Ovary (tissue), 9 donors: Measurements from ENCODE around the gene TMED1. TPM values are rescaled to one million over a fixed set of nuclear protein-coding genes. Genes with fewer than 3 reads are reported as not detected.
"Not testable (repeated sequence)": the region's sequence is repeated elsewhere in the genome, so short reads cannot be mapped to it uniquely, and the experiment has no call there.

ENCODE experiments used
- DNase-seq, 5 donors: peaks; one replicate each; pipeline ENCODE4 v3.0.0-alpha.2; 2019 to 2020
- H3K27ac ChIP-seq, 2 donors: fragments of 200-600 bp; one replicate each; pipeline versions ENCODE4 v1.5.1 to v1.8.0; 2019 to 2022
- H3K27me3 ChIP-seq: fragments of 200-600 bp; one replicate; pipeline ENCODE4 v1.8.0; 2022
- H3K36me3 ChIP-seq: fragments of 200-600 bp; sonication (generic); one replicate; pipeline ENCODE4 v1.5.1; 2019
- H3K4me1 ChIP-seq: one replicate; pipeline ENCODE4 v1.8.1; 2013; ENCODE audit warnings: mild to moderate bottlenecking, moderate library complexity; ENCODE audit not compliant: insufficient read depth
- H3K4me3 ChIP-seq: fragments of 200-600 bp; sonication (generic); one replicate; pipeline ENCODE4 v1.5.1; 2017
- H3K9me3 ChIP-seq, 2 donors: fragments of 200-600 bp in 1 of 2; sonication (generic) in 1 of 2; one replicate each; pipeline versions ENCODE4 v1.5.1 to v1.8.1; 2013 to 2019; ENCODE audit warnings: mild to moderate bottlenecking in 1 of 2, moderate library complexity in 1 of 2
- EP300 ChIP-seq: sonication (generic); formaldehyde crosslinking; IDR thresholded peaks from one replicate; pipeline ENCODE4 v1.6.1; 2017; ENCODE audit warnings: antibody characterized with exemption
- POLR2A ChIP-seq: fragments of 450-650 bp; IDR thresholded peaks from one replicate; pipeline ENCODE4 v1.6.1; 2017; ENCODE audit warnings: antibody characterized with exemption, mild to moderate bottlenecking, moderate library complexity
- WGBS, 3 donors: extraction: QIAGEN DNeasy Blood & Tissue Kit in 1 of 3; methylation state at CpG; one replicate each; pipeline versions ENCODE4 v1.1.5 to v1.1.7; 2013 to 2017; 5-methylcytosine and 5-hydroxymethylcytosine counted together
- intact Hi-C, 4 donors: fragments of 100-400 bp; cut with DNase I; formaldehyde crosslinking; loops; one replicate each; pipeline versions ENCODE4 v1.11.0 to v1.15.1; 2022 to 2023
- polyA plus RNA-seq, 2 donors: library from polyadenylated mRNA; stranded (reverse); fragments of 200-250 nt in 1 of 2; fragments of 350-450 nt in 1 of 2; fragmentation: Illumina TruSeq in 1 of 2; extraction: RNeasy Lipid Tissue Mini Kit (QIAGEN cat#74804) in 1 of 2; gene quantifications; one replicate each; pipeline ENCODE4 v1.2.3, GENCODE V29; 2013 to 2014
- total RNA-seq, 7 donors: library from RNA; depleted of rRNA in 2 of 7; stranded (reverse); fragments of >200 nt in 2 of 7; fragmentation: NEBNext Ultra II Directional in 3 of 7; extraction: Animal tissue kit (Norgen Biotek cat#: 25700) in 3 of 7; gene quantifications; one replicate each; pipeline versions ENCODE4 v1.1.0 to v1.2.4, GENCODE V29; 2016 to 2023
- TF ChIP-seq, protein P1 (sequence below), 3 donors: fragments of 450-650 bp in 2 of 3; fragments of 200-600 bp in 1 of 3; IDR thresholded peaks; one replicate each; pipeline versions ENCODE4 v1.5.1 to v1.8.0; 2016 to 2022; ENCODE audit warnings: antibody characterized with exemption in 3 of 3, mild to moderate bottlenecking in 1 of 3
- donor health status: DM: no; HTN: no; CAD: no; lungs with moderate emphysema.
- donor health status: DM: no; HTN: no; CAD: no.
- donor health status: Bipolar disorder and iron deficiency.
- donor health status: DM: yes; HTN: yes; CAD: no.
- donor health status: DM: no; HTN: no; CAD: no.
- donor health status: DM: yes; HTN: yes; CAD: no.

TMED1 gene
- total and polyA plus RNA-seq, 9 donors: 9.3 to 53.8 (median 29.1) TPM

DNA sequence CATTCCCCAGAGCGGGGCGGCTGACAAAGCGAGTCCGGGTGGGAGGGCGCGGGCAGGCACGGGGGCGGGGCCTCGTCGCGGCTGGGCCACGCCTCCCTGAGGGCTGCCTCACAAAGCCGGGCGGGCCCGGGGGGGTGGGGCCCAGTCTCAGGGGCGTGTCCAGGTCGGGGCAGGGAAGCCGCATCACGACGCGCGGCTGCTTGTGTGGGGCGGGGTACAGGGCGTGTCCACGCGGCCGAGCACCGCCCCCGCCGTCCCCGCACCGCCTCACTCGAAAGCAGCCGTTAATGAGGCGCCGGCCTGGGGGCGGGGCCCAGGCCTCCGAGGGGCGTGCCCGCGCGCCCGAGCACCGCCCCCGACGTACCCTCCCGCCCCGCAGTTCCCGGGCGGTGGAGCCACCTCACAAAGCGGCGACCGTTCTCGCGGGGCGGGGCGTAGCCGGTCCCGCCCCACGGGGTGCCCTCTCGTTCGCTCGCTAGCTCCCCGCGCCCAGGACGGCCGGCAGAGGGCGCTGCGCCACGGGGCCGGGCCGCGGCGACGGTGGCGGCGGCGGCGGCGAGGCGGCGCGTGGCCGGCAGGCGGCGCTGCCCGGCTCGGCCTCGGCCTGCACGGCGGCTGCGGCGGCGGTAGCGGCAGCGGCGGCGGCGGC, 35.1 kb upstream of the TMED1 start, which contains the start of gene CARM1:
TSS of gene CARM1 (plus strand) at position 599 of the 649 bp plus-strand sequence. CDS start 150 bp downstream, outside the sequence.
- no peaks in the 10 kb centered on the region for H3K27me3 ChIP-seq
- whole genome bisulfite sequencing, 3 donors: 0% methylated on average over 13 to 98 of the region's 99 CpGs
- no peaks in the 10 kb centered on the region for H3K9me3 ChIP-seq
- no peaks in the 10 kb centered on the region for H3K4me1 ChIP-seq
- TF ChIP-seq EP300: no peak
- TF ChIP-seq, protein P1, sequence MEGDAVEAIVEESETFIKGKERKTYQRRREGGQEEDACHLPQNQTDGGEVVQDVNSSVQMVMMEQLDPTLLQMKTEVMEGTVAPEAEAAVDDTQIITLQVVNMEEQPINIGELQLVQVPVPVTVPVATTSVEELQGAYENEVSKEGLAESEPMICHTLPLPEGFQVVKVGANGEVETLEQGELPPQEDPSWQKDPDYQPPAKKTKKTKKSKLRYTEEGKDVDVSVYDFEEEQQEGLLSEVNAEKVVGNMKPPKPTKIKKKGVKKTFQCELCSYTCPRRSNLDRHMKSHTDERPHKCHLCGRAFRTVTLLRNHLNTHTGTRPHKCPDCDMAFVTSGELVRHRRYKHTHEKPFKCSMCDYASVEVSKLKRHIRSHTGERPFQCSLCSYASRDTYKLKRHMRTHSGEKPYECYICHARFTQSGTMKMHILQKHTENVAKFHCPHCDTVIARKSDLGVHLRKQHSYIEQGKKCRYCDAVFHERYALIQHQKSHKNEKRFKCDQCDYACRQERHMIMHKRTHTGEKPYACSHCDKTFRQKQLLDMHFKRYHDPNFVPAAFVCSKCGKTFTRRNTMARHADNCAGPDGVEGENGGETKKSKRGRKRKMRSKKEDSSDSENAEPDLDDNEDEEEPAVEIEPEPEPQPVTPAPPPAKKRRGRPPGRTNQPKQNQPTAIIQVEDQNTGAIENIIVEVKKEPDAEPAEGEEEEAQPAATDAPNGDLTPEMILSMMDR (IDR thresholded peaks at IDR 0.05): peak; percentile 26 to 97 (median 94)
- intact Hi-C loops: loop anchor here in 2 of 4 donors (5.0 to 10.0 kb wide), 2 partner anchors 54 to 56 kb away; partner anchors contain the start of genes TIMM29 (in 2 of the 2) and YIPF2 (in 2 of the 2)
- peak within 1 kb of the TSS; percentile 70 to 78 for H3K27ac ChIP-seq
- H3K36me3 ChIP-seq: no peaks in the 10 kb centered on the region
- peak; percentile 99 to 100 (median 100) for DNase-seq
- peak within 1 kb of the TSS; percentile 67 for H3K4me3 ChIP-seq

DNA sequence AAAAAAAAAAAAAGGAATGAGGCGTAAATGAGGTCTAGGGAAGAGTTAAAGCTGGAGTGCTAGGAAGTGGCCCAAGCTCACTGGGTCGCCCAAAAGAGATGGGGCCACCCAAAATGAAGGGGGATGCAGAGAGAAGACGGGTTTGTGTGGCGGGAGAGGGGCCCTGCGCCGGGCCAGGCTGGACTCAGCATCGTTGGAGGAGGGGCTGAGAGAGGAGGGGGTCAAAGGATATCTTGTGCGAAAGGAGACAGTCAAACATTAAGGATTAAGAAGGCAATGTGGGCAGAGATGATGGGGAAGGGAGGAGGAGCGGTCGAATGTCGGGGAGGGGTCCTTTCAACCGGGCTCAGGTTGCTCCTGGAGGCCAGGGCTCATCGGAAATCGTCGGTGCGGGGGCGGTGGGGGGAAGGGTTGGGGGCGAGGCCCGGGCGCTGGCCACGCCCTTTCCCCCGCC, 34.5 kb upstream of the TMED1 start:
- Histone ChIP-seq H3K36me3 (no peaks in the 10 kb centered on the region), H3K9me3 (no peaks in the 10 kb centered on the region), H3K4me1 (no peaks in the 10 kb centered on the region), H3K27me3 (no peaks in the 10 kb centered on the region), H3K4me3 (peak overlapping the region; percentile 51), H3K27ac (peak overlapping the region; percentile 33 to 70)
- no peak for DNase-seq
- intact Hi-C loops: loop anchor here in 2 of 4 donors (5.0 to 10.0 kb wide), 2 partner anchors 54 to 57 kb away; partner anchors contain the start of genes TIMM29 (in 2 of the 2) and YIPF2 (in 2 of the 2)
- 1 to 2% (median 2%) methylated on average over 16 to 22 of the region's 22 CpGs for WGBS, 3 donors
- TF ChIP-seq EP300: no peak
- TF ChIP-seq, protein P1 (IDR thresholded peaks at IDR 0.05): no peak
- TF ChIP-seq POLR2A: no peak

DNA sequence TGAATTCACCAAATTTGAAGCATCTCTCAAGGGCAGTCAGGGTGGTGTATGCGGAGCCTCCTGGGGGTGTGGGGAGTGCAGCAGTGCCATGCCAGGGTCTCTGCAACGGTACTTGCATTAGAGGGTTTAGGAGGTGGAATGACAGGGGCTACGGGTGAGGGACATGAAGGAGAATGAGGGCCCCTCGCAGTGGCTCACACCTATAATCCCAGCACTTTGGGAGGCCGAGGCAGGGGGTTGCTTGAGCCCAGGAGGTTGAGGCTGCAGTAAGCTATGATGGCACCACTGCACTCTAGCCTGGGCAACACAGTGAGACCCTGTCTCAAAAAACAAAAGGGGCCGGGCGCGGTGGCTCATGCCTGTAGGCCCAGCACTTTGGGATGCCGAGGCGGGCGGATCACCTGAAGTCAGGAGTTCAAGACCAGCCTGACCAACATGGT, 33.9 kb upstream of the TMED1 start:
- H3K9me3 ChIP-seq, H3K36me3 ChIP-seq, H3K27me3 ChIP-seq, H3K4me1 ChIP-seq, H3K4me3 ChIP-seq, H3K27ac ChIP-seq: not testable (repeated sequence)
- peak; percentile 37 to 71 (median 67) for DNase-seq
- intact Hi-C loops: loop anchor here in 3 of 4 donors (5.0 to 10.0 kb wide), 3 partner anchors 55 to 153 kb away; partner anchors contain the start of genes TIMM29 (in 2 of the 3), YIPF2 (in 2 of the 3) and DNM2 (in 1 of the 3)
- WGBS, 3 donors: 87 to 89% (median 87%) methylated on average over 11 of the region's 11 CpGs

DNA sequence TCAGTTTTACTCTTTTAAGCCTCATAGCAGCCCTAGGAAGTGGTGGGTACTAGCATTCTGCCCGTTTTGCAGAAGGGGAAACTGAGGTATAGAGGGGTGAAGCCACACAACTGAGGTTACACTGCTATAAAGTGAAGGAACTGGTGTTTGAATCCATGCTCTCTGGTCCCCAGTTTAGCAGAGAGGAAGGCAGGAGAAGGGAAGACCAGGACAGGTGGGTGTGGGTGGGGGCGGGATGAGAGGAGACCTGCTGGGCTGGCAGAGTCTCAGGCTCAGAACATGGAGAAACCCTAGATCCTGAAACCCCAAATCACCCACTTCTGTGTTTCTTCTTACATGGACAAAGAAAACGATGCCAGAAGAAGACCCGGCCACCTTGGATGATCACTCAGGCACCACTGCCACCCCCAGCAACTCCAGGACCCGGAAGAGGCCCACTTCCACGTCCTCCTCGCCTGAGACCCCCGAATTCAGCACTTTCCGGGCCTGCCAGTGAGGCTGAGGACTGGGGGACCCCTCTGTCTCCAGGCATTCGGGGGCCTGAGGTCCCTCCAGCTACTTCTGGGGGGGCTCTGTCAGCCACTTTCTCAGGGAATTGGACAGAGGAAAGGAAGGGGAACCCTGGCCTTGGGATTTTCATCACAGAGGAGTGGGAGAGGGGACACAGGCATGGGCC, 33.0 kb upstream of the TMED1 start:
- Histone ChIP-seq H3K9me3 (no peaks in the 10 kb centered on the region), H3K4me1 (no peaks in the 10 kb centered on the region), H3K4me3 (no peak overlapping the region), H3K36me3 (no peaks in the 10 kb centered on the region), H3K27ac (no peak overlapping the region), H3K27me3 (no peaks in the 10 kb centered on the region)
- whole genome bisulfite sequencing, 3 donors: 89 to 93% (median 90%) methylated on average over 10 of the region's 10 CpGs
- DNase-seq: peak in 3 of 5 donors; percentile 24 to 48 (median 39)
- intact Hi-C loops: loop anchor here in 1 of 4 donors (5.0 kb wide), 1 partner anchor 152 kb away; the partner anchor contains the start of gene DNM2
- TF ChIP-seq POLR2A: no peak
- TF ChIP-seq, protein P1 (IDR thresholded peaks at IDR 0.05): no peak
- TF ChIP-seq EP300: no peak
